GM12891 (cell line): ENCODE measurements around the gene PEAK1.
A peak's percentile ranks its signal among the peaks of the same experiment; 100 is the strongest.
"Not testable (repeated sequence)": the region's sequence is repeated elsewhere in the genome, so short reads cannot be mapped to it uniquely, and the experiment has no call there.

Source experiments
- DNase-seq: peaks from one replicate; pipeline ENCODE4 v3.0.0; 2011; ENCODE audit warnings: low spot score; ENCODE audit not compliant: insufficient read length
- FAIRE-seq: peaks from 2 replicates; lab custom pipeline; 2011; peaks lifted over from hg19 to GRCh38; lab: Jason Lieb, UNC
- PAX5 ChIP-seq: IDR thresholded peaks from 2 replicates; pipeline ENCODE4 v1.6.1; 2011; ENCODE audit warnings: low read length, moderate library complexity, mild to moderate bottlenecking; ENCODE audit not compliant: insufficient read depth, severe bottlenecking
- POLR2A ChIP-seq: IDR thresholded peaks from 2 replicates; pipeline ENCODE4 v1.6.1; 2011; ENCODE audit warnings: low read depth, low read length, control low read depth
- POLR2AphosphoS5 ChIP-seq: IDR thresholded peaks from 2 replicates; pipeline ENCODE4 v1.6.1; 2011; ENCODE audit warnings: low read depth, low read length, control low read depth
- POU2F2 ChIP-seq: IDR thresholded peaks from 2 replicates; pipeline ENCODE4 v1.6.1; 2011; ENCODE audit warnings: low read depth, mild to moderate bottlenecking, control low read depth, low read length, moderate library complexity
- SPI1 ChIP-seq: IDR thresholded peaks from 2 replicates; pipeline ENCODE4 v1.6.1; 2011; ENCODE audit warnings: low read depth, low read length, control low read depth
- TAF1 ChIP-seq: IDR thresholded peaks from 2 replicates; pipeline ENCODE4 v1.6.1; 2011; ENCODE audit warnings: low read depth, low read length, control low read depth

Gene PEAK1

GRCh38 chr15:77292969-77293558 lies 126.8 kb downstream of the PEAK1 start:
- no peak for FAIRE-seq
- TF ChIP-seq PAX5 (no peak), POU2F2 (no peak), POLR2A (no peak), SPI1 (no peak), TAF1 (no peak), POLR2AphosphoS5 (no peak)

GRCh38 chr15:77291107-77291506 lies 128.8 kb downstream of the PEAK1 start:
- DNase-seq (no peak), FAIRE-seq (no peak)
- no peak for TF ChIP-seq SPI1
- no peak for TF ChIP-seq PAX5
- TF ChIP-seq POU2F2 = no peak
- no peak for TF ChIP-seq POLR2A
- no peak for TF ChIP-seq POLR2AphosphoS5
- TF ChIP-seq TAF1 = no peak

More at GRCh38 chr15:77292969-77293558, 126.8 kb downstream of the PEAK1 start:
- no peak for DNase-seq

GRCh38 chr15:77287385-77287784 lies 132.5 kb downstream of the PEAK1 start:
- DNase-seq = no peak
- TF ChIP-seq PAX5 = no peak
- no peak for TF ChIP-seq POLR2A
- TF ChIP-seq SPI1 = 0 out of 2 replicates have a peak, but pooled peaks have one; percentile 12
- TF ChIP-seq POU2F2 = no peak
- TF ChIP-seq TAF1 = no peak
- TF ChIP-seq POLR2AphosphoS5 = no peak
- no peak for FAIRE-seq

GRCh38 chr15:77285057-77285997 lies 134.6 kb downstream of the PEAK1 start:
- FAIRE-seq (no peak), DNase-seq (no peak)
- TF ChIP-seq POLR2AphosphoS5 (no peak), POU2F2 (no peak), TAF1 (no peak), SPI1 (no peak), POLR2A (no peak), PAX5 (no peak)

GRCh38 chr15:77282333-77282732 lies 137.6 kb downstream of the PEAK1 start:
- no peak for TF ChIP-seq POLR2A
- TF ChIP-seq SPI1 = no peak
- TF ChIP-seq TAF1 = no peak
- FAIRE-seq (no peak), DNase-seq (no peak)

GRCh38 chr15:77276943-77277342 lies 143.0 kb downstream of the PEAK1 start:
- DNase-seq = no peak
- no peak for TF ChIP-seq PAX5
- TF ChIP-seq SPI1 = no peak
- no peak for TF ChIP-seq POLR2A
- TF ChIP-seq POLR2AphosphoS5 = no peak
- TF ChIP-seq POU2F2 = no peak
- TF ChIP-seq TAF1 = no peak
- FAIRE-seq = no peak

- FAIRE-seq = no peak
- DNase-seq = no peak
- TF ChIP-seq TAF1 (no peak), POU2F2 (no peak), POLR2AphosphoS5 (no peak)
These were observed 143.8 kb downstream of the PEAK1 start for GRCh38 chr15:77276096-77276495.

- FAIRE-seq, DNase-seq: not testable (repeated sequence)
- TF ChIP-seq SPI1 = peak; percentile 38; the same call in 1 of the 2 replicates
These were observed 146.8 kb downstream of the PEAK1 start for GRCh38 chr15:77273136-77273535.

- FAIRE-seq (no peak), DNase-seq (no peak)
- no peak for TF ChIP-seq POLR2A
- no peak for TF ChIP-seq TAF1
- TF ChIP-seq POU2F2 = no peak
- TF ChIP-seq POLR2AphosphoS5 = no peak
- TF ChIP-seq SPI1 = no peak
- TF ChIP-seq PAX5 = no peak
These were observed 153.1 kb downstream of the PEAK1 start for GRCh38 chr15:77266708-77267386.

GRCh38 chr15:77255385-77255784 lies 164.5 kb downstream of the PEAK1 start:
- DNase-seq = no peak
- TF ChIP-seq PAX5 (no peak), POLR2A (no peak), POLR2AphosphoS5 (no peak)
- FAIRE-seq = no peak
